GM10266 (cell line): ENCODE measurements around the gene SGTA.
"Not testable (repeated sequence)": the region's sequence is repeated elsewhere in the genome, so short reads cannot be mapped to it uniquely, and the experiment has no call there.

Experiments
- DNase-seq: peaks from one replicate; pipeline ENCODE4 v3.0.0; 2012; ENCODE audit errors: extremely low spot score
- TF ChIP-seq, protein P1 (sequence below): IDR thresholded peaks from 2 replicates; pipeline ENCODE4 v1.5.1; 2012; ENCODE audit warnings: mild to moderate bottlenecking, low read depth; ENCODE audit not compliant: control insufficient read depth, insufficient read depth; ENCODE audit errors: missing control alignments

The SGTA gene

DNA sequence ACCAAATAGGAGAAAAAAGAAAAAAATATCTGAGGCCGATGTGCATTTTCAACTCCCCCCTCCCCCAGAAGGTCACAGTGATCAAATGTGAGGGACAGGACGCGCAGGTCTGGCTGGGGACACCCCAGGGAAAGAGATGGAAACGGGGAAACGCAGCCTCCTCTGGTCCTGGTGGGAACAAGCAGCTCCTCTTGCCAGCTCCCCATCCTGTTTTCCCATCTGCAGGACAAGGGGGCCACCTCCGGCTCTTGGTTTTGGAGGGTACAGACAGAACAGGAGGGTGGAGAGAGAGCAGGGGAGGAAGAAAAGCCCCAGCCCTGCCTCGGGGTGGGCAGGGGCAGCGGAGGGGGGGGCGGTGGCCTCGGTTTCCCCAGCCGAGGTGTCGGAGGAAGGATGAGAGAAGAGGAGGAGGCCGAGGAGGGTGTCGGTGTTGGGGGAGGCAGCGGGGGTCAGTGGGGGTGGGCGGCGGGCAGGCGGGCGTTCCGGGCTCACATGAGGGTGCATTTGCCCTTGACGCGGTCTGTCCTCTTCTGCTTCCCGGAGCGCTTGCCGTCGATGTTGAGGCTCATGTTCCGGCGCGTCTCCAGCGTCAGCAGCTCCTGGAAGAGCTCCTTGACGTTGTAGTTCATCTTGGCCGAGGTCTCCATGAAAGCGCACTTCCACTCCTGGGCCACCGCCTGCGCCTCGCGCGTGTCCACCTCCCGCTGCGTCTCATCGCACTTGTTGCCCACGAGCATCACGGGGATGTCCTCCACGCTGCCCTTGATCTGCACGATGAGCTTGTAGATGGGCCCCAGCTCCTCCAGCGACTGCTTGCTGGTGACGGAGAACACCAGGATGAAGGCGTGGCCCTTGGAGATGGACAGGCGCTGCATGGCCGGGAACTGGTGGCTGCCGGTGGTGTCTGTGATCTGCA lies 66.1 kb downstream of the SGTA start:
- TF ChIP-seq, protein P1, sequence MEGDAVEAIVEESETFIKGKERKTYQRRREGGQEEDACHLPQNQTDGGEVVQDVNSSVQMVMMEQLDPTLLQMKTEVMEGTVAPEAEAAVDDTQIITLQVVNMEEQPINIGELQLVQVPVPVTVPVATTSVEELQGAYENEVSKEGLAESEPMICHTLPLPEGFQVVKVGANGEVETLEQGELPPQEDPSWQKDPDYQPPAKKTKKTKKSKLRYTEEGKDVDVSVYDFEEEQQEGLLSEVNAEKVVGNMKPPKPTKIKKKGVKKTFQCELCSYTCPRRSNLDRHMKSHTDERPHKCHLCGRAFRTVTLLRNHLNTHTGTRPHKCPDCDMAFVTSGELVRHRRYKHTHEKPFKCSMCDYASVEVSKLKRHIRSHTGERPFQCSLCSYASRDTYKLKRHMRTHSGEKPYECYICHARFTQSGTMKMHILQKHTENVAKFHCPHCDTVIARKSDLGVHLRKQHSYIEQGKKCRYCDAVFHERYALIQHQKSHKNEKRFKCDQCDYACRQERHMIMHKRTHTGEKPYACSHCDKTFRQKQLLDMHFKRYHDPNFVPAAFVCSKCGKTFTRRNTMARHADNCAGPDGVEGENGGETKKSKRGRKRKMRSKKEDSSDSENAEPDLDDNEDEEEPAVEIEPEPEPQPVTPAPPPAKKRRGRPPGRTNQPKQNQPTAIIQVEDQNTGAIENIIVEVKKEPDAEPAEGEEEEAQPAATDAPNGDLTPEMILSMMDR = no peak
- DNase-seq = no peak

DNA sequence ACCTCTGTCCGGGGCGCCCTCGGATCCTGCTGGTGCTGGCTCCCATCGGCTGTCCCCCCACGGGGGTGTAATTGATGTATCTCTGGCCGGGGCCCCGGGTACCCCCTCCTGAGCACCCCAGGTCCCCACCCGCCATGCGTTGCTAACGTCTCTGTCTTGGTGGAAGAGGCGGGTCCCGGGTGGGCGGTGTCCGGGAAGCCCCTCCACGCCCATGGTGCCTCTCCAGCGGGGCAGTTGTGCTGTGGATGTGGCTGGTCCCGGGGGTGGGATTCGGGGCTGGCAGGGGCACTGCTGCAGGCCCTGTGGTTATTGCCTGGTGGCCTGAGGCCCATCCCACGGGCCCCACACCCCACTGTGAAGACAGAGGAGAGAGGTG lies 66.8 kb downstream of the SGTA start:
- TF ChIP-seq, protein P1 = no peak
- no peak for DNase-seq

DNA sequence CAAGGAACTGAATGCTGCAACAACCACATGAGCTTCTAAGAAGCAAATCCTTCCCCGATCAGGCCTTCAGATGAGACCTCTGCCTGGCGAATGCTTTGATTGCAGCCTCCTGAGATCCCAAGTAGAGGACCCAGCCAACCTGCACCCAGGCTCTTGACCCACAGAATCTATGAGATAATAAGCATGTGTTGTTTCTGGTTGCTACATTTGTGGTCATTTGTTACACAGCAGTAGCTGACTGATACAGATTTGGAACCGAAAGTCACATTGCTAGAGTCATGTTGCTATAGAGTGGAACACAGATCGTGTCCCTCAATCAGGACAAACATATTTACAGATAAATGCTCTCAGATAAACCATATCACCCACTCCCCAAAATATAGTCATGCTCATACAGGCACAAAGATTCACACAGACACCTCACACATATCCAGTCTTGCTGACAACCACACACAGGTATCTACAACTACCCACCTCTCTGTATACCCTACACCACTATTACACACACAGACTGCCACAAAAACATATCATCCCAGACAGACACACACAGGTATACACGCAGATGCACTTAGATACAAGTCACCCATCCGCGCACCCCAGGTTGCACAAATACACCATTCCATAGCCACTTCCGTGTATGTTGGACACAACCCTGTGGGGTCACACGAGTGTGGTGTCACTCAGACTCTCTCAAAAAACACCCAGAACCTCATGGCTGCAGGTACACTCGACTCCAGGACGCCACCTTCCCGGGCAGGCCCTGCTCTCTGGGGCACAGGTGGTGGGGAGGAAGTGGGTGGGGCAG lies 67.4 kb downstream of the SGTA start:
- no peak for DNase-seq
- TF ChIP-seq, protein P1 = no peak

DNA sequence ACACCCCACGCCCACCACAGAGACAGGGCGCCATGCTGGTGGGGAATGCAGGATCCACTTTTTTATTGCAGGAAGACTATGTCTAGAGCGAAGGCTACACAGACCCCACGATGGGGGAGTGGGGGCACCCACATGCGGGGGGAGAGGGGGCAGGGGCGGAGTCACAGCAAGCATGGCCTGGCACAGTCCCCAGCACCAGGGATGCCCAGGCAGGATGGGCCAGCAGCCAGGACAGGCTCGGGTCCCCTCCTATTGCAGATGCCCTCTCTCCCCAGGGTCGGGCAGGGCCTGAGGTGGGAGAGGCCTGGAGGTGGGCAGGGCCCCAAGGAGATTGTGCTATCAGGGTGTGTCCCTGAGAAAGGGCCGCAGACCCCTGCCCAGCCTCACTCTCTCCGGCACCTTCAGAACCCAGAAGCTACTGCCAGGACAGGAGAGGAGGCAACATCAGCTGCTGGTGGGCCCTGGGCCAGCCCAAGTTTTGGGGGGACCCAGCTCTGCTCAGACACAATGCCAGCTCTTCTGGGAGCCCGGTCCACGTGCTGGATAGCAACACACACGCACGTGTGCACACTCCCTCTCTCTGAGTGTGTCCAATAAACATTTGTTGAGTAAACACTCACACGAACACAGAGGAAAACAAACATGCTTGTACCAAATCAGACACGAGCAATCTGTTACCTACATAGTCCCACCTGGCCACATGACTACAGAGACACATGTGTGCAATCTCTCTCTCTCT lies 68.4 kb downstream of the SGTA start:
- TF ChIP-seq, protein P1 = no peak
- DNase-seq = no peak

DNA sequence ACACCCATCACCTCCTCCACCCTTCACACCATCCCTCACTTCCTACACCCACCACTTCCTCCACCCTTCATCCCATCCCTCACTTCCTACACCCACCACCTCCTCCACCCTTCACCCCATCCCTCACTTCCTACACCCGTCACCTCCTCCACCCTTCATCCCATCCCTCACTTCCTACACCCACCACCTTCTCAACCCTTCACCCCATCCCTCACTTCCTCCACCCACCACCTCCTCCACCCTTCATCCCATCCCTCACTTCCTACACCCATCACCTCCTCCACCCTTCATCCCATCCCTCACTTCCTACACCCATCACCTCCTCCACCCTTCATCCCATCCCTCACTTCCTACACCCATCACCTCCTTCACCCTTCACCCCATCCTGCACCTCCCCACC lies 69.0 kb downstream of the SGTA start:
- DNase-seq = not testable (repeated sequence)

DNA sequence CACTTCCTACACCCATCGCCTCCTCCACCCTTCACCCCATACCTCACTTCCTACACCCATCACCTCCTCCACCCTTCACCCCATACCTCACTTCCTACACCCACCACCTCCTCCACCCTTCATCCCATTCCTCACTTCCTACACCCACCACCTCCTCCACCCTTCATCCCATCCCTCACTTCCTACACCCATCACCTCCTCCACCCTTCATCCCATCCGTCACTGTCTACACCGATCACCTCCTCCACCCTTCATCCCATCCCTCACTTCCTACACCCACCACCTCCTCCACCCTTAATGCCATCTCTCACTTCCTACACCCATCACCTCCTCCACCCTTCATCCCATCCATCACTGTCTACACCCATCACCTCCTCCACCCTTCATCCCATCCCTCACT lies 69.9 kb downstream of the SGTA start:
- not testable (repeated sequence) for DNase-seq

DNA sequence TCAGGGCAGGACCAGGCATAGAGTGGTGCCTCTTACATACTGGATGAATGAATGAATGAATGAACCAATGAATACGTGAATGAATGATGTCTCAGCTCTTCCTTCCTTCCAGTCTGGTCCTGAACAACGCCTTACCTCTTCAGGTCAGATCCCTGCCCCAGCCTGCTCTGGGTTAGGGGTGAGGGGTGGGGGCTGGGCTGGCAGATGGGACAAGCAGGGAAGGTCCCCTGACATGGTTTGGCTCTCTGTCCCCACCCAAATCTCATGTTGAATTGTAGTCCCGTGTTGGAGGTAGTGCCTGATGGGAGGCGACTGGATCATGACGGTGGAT lies 71.2 kb downstream of the SGTA start:
- DNase-seq = no peak
- TF ChIP-seq, protein P1 = no peak

DNA sequence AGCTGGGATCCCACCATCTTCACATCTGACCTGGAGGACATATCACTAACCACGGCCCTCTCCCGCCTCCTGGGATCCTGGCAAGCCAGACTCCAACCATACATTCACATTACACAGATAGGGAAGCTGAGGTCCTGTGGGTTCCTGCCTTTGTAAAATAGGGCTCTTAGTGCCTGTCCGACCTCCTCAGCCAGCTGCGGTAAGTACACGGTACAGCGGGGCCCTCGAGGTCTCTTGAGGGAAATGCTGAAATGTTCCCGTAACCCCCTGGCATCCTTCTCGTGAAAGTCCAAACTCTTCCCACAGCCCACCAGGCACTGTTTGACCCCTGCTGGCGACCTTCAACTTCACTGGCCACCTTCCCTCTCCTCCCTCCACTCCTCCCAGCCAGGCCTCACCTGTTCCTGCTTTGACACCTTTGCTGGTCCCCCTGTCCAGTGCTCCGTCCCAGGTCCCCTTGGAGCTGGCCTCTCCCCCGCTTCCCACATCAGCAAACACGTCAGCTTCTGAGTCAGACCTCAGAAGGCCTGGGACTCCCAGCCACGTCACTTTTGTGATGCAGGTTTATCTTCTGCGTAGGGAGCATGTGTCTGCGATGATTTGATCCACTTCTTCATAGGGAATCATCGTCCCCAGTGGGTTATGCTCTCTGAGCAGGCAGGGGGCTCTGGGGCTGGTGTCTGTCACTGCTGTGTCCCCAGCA lies 71.8 kb downstream of the SGTA start:
- TF ChIP-seq, protein P1 = no peak
- DNase-seq = no peak
